ENCODE data around the gene RTN4R. TPM values are rescaled to one million over a fixed set of nuclear protein-coding genes. Genes with fewer than 3 reads are reported as not detected.

The RTN4R gene
- total and polyA plus RNA-seq, 9 of the 15 experiments (the other 6 are each of a cell fraction or from before 2014, with no cell fraction given) = 0.04 to 2.8 (median 1.4) TPM; not detected in 3

DNA sequence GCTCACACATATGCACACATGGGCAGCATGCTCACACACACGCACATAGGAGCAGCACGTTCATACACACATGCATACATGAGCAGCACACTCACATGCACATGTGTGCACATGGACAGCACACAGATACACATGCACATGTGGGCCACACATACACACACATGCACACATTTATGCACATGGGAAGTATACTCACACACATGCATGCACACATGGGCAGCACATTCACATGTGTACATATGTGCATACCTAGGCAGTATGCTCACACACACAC, 42.5 kb downstream of the RTN4R start:
- FAIRE-seq = peak; percentile 57
- in situ Hi-C loops (cut with MboI) (no loop called here), intact Hi-C loops (cut with micrococcal nuclease) (loop anchor here (2.0 kb wide), 1 partner anchor 19 kb away; no protein-coding TSS in a partner anchor)
- H3K4me3 ChIP-seq = no peak overlapping the region
- no peaks in the 10 kb centered on the region for H3K36me3 ChIP-seq (ENCODE audit: control insufficient read depth, insufficient read depth, low read length)
- BruUV-seq (replicated peaks) = no TSS peak
- 1% methylated on average over 2 of the region's 2 CpGs for WGBS (ENCODE audit: insufficient coverage, low coverage, missing lambda C conversion rate)
- H3K27me3 ChIP-seq (ENCODE audit: control insufficient read depth in 2 of 2, insufficient read depth in 2 of 2, low read length in 2 of 2) = peaks cover 41 to 92% of the 10 kb centered on the region in 2 experiments; a peak in 4 of 5 replicates
- H3K27ac ChIP-seq (ENCODE audit: extremely low read depth, low read depth, low read length) = no peak overlapping the region
- H4K20me1 ChIP-seq (replicated peaks; ENCODE audit: control insufficient read depth, insufficient read depth, low read length) = peaks cover 24% of the 10 kb centered on the region
- H3K4me2 ChIP-seq (ENCODE audit: insufficient read depth, low read length) = no peak overlapping the region
- peaks cover 0 to 42% of the 10 kb centered on the region in 2 experiments; a peak in 1 of 5 replicates for H3K4me1 ChIP-seq (replicated peaks in 1 of 2; ENCODE audit: control insufficient read depth in 2 of 2, insufficient read depth in 2 of 2, low read length in 2 of 2)
- no peak overlapping the region for H2AFZ ChIP-seq (ENCODE audit: low read depth, low read length)
- no peak for DNase-seq (ENCODE audit: extremely low read depth in 1 of 4, low spot score in 3 of 4)
- no peak overlapping the region for H3K9ac ChIP-seq (ENCODE audit: insufficient read depth in 1 of 2, low read depth in 2 of 2, low read length in 2 of 2)
- ChIA-PET POLR2A (no interaction called here), CTCF (ENCODE audit: low intra/inter-chr PET ratio) (no interaction called here)
- peaks cover 4% of the 10 kb centered on the region for H3K9me1 ChIP-seq (ENCODE audit: control insufficient read depth, insufficient read depth, low read length)
- peaks cover 14% of the 10 kb centered on the region; the same call in 1 of the 2 replicates for H3K9me3 ChIP-seq (replicated peaks; ENCODE audit: control insufficient read depth, insufficient read depth, low read depth, low read length)
- no peaks in the 10 kb centered on the region for H3K79me2 ChIP-seq (ENCODE audit: control insufficient read depth, insufficient read depth, low read length)
- ATAC-seq = no peak
- 0 out of 2 replicates have a peak, but pooled peaks have one; percentile 15 for TF ChIP-seq NR3C1 (CRISPR knock-in tag; IDR thresholded peaks at IDR 0.05)
- TF ChIP-seq ZBTB40 (IDR thresholded peaks at IDR 0.05) = no peak
- peak; percentile 6; the same call in 1 of the 2 replicates for TF ChIP-seq ZBTB40 (CRISPR knock-in tag; IDR thresholded peaks at IDR 0.05)
- TF ChIP-seq ZNF282 (CRISPR knock-in tag; IDR thresholded peaks at IDR 0.05) = 0 out of 2 replicates have a peak, but pooled peaks have one; percentile 67
- TF ChIP-seq ELK1 (CRISPR knock-in tag; IDR thresholded peaks at IDR 0.05) = peak; percentile 93; the same call in 1 of the 2 replicates
- 0 out of 2 replicates have a peak, but pooled peaks have one; percentile 73 for TF ChIP-seq ZNF124 (CRISPR knock-in tag; IDR thresholded peaks at IDR 0.05)
- TF ChIP-seq, protein P1, sequence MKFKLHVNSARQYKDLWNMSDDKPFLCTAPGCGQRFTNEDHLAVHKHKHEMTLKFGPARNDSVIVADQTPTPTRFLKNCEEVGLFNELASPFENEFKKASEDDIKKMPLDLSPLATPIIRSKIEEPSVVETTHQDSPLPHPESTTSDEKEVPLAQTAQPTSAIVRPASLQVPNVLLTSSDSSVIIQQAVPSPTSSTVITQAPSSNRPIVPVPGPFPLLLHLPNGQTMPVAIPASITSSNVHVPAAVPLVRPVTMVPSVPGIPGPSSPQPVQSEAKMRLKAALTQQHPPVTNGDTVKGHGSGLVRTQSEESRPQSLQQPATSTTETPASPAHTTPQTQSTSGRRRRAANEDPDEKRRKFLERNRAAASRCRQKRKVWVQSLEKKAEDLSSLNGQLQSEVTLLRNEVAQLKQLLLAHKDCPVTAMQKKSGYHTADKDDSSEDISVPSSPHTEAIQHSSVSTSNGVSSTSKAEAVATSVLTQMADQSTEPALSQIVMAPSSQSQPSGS (CRISPR knock-in tag; IDR thresholded peaks at IDR 0.05) = peak; percentile 52; the same call in 1 of the 2 replicates
- TF ChIP-seq IRF2 (CRISPR knock-in tag; IDR thresholded peaks at IDR 0.05) = peak; percentile 93

Data from K562 (cell line).